Measurements from ENCODE around the gene EHMT1. TPM values are rescaled to one million over a fixed set of nuclear protein-coding genes. Genes with fewer than 3 reads are reported as not detected.
A peak's percentile ranks its signal among the peaks of the same experiment; 100 is the strongest.

EHMT1 gene
- total and polyA plus RNA-seq, 2 experiments from 2014 or later = 162 to 177 TPM

DNA sequence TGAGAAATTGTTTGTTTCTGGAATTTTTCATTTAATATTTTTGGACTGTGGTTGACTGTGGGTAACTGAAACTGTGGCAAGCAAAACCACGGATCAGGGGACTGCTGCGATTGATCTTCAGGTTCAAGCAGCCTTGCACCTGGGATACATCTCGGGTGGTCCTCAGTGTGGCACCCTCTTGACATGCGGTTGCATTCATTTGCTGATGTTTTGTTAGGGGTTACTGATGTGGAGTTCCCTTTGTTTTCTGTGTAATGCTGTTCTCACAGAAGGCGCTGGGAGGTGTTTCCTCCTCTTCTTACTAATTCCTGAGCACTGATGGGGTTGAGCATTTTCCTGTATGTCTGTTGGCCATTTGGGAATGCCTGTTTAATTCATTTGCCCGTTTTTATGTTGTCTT is 60.4 kb downstream of the EHMT1 start:
- no peaks in the 10 kb centered on the region for H4K20me1 ChIP-seq (replicated peaks; ENCODE audit: insufficient read depth)
- H3K9me3 Mint-ChIP-seq = no peaks in the 10 kb centered on the region; the same call in 2 of the 3 replicates
- peak overlapping the region; percentile 97 for H3K27ac Mint-ChIP-seq
- peaks cover 21% of the 10 kb centered on the region; the same call in 2 of the 3 replicates for H3K36me3 Mint-ChIP-seq (ENCODE audit: low read depth)
- H3K79me2 ChIP-seq (replicated peaks; ENCODE audit: insufficient read depth) = peaks cover 88% of the 10 kb centered on the region
- 0 out of 2 replicates have a peak overlapping the region, but pooled peaks have one; percentile 4 for H3K4me2 ChIP-seq
- H3K36me3 ChIP-seq (ENCODE audit: insufficient read depth) = no peaks in the 10 kb centered on the region
- peaks cover 9% of the 10 kb centered on the region for H3K27me3 Mint-ChIP-seq (ENCODE audit: insufficient read depth, low read depth, poor library complexity)
- H3K9me2 ChIP-seq (ENCODE audit: insufficient read depth) = no peaks in the 10 kb centered on the region
- TF ChIP-seq POLR2AphosphoS5 (IDR thresholded peaks at IDR 0.05; ENCODE audit: low read depth) (no peak), STAT1 (IDR thresholded peaks at IDR 0.05; ENCODE audit: unreplicated experiment) (no peak), ZNF331 (CRISPR knock-in tag; IDR thresholded peaks at IDR 0.05; ENCODE audit: low read depth) (no peak), ZNF114 (CRISPR knock-in tag; IDR thresholded peaks at IDR 0.05) (no peak), EZH2phosphoT487 (IDR thresholded peaks at IDR 0.05; ENCODE audit: unreplicated experiment) (no peak), CREB1 (CRISPR knock-in tag; IDR thresholded peaks at IDR 0.05; ENCODE audit: low read depth) (peak; percentile 35; the same call in 1 of the 2 replicates), NANOG (IDR thresholded peaks at IDR 0.05; ENCODE audit: borderline replicate concordance) (peak; percentile 67; the same call in 1 of the 2 replicates)
- TF ChIP-seq, protein P1, sequence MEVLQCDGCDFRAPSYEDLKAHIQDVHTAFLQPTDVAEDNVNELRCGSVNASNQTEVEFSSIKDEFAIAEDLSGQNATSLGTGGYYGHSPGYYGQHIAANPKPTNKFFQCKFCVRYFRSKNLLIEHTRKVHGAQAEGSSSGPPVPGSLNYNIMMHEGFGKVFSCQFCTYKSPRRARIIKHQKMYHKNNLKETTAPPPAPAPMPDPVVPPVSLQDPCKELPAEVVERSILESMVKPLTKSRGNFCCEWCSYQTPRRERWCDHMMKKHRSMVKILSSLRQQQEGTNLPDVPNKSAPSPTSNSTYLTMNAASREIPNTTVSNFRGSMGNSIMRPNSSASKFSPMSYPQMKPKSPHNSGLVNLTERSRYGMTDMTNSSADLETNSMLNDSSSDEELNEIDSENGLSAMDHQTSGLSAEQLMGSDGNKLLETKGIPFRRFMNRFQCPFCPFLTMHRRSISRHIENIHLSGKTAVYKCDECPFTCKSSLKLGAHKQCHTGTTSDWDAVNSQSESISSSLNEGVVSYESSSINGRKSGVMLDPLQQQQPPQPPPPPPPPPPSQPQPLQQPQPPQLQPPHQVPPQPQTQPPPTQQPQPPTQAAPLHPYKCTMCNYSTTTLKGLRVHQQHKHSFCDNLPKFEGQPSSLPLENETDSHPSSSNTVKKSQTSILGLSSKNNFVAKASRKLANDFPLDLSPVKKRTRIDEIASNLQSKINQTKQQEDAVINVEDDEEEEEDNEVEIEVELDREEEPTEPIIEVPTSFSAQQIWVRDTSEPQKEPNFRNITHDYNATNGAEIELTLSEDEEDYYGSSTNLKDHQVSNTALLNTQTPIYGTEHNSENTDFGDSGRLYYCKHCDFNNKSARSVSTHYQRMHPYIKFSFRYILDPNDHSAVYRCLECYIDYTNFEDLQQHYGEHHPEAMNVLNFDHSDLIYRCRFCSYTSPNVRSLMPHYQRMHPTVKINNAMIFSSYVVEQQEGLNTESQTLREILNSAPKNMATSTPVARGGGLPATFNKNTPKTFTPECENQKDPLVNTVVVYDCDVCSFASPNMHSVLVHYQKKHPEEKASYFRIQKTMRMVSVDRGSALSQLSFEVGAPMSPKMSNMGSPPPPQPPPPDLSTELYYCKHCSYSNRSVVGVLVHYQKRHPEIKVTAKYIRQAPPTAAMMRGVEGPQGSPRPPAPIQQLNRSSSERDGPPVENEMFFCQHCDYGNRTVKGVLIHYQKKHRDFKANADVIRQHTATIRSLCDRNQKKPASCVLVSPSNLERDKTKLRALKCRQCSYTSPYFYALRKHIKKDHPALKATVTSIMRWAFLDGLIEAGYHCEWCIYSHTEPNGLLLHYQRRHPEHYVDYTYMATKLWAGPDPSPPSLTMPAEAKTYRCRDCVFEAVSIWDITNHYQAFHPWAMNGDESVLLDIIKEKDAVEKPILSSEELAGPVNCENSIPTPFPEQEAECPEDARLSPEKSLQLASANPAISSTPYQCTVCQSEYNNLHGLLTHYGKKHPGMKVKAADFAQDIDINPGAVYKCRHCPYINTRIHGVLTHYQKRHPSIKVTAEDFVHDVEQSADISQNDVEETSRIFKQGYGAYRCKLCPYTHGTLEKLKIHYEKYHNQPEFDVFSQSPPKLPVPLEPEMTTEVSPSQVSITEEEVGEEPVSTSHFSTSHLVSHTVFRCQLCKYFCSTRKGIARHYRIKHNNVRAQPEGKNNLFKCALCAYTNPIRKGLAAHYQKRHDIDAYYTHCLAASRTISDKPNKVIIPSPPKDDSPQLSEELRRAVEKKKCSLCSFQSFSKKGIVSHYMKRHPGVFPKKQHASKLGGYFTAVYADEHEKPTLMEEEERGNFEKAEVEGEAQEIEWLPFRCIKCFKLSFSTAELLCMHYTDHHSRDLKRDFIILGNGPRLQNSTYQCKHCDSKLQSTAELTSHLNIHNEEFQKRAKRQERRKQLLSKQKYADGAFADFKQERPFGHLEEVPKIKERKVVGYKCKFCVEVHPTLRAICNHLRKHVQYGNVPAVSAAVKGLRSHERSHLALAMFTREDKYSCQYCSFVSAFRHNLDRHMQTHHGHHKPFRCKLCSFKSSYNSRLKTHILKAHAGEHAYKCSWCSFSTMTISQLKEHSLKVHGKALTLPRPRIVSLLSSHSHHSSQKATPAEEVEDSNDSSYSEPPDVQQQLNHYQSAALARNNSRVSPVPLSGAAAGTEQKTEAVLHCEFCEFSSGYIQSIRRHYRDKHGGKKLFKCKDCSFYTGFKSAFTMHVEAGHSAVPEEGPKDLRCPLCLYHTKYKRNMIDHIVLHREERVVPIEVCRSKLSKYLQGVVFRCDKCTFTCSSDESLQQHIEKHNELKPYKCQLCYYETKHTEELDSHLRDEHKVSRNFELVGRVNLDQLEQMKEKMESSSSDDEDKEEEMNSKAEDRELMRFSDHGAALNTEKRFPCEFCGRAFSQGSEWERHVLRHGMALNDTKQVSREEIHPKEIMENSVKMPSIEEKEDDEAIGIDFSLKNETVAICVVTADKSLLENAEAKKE (CRISPR knock-in tag; IDR thresholded peaks at IDR 0.05) = no peak
- TF ChIP-seq, protein P2, sequence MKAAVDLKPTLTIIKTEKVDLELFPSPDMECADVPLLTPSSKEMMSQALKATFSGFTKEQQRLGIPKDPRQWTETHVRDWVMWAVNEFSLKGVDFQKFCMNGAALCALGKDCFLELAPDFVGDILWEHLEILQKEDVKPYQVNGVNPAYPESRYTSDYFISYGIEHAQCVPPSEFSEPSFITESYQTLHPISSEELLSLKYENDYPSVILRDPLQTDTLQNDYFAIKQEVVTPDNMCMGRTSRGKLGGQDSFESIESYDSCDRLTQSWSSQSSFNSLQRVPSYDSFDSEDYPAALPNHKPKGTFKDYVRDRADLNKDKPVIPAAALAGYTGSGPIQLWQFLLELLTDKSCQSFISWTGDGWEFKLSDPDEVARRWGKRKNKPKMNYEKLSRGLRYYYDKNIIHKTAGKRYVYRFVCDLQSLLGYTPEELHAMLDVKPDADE (IDR thresholded peaks at IDR 0.05) = no peak
- TF ChIP-seq, protein P3, sequence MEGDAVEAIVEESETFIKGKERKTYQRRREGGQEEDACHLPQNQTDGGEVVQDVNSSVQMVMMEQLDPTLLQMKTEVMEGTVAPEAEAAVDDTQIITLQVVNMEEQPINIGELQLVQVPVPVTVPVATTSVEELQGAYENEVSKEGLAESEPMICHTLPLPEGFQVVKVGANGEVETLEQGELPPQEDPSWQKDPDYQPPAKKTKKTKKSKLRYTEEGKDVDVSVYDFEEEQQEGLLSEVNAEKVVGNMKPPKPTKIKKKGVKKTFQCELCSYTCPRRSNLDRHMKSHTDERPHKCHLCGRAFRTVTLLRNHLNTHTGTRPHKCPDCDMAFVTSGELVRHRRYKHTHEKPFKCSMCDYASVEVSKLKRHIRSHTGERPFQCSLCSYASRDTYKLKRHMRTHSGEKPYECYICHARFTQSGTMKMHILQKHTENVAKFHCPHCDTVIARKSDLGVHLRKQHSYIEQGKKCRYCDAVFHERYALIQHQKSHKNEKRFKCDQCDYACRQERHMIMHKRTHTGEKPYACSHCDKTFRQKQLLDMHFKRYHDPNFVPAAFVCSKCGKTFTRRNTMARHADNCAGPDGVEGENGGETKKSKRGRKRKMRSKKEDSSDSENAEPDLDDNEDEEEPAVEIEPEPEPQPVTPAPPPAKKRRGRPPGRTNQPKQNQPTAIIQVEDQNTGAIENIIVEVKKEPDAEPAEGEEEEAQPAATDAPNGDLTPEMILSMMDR (conservative IDR thresholded peaks at IDR 0.05; ENCODE audit: low read depth in 2 of 2) = no peak; a peak in 1 of 4 replicates
- H3K4me3 ChIP-seq = no peak overlapping the region; the same call in 1 of the 2 replicates
- peak; percentile 93 for DNase-seq (ENCODE audit: low spot score)
- peaks cover 74% of the 10 kb centered on the region for H3K4me1 Mint-ChIP-seq
- H3K27me3 ChIP-seq (ENCODE audit: insufficient read depth) = no peaks in the 10 kb centered on the region
- peak; percentile 71 for ATAC-seq
- peaks cover 72% of the 10 kb centered on the region for H3K4me1 ChIP-seq (ENCODE audit: insufficient read depth)
- H2AFZ ChIP-seq = no peak overlapping the region
- peaks cover 14% of the 10 kb centered on the region for H3F3A ChIP-seq (replicated peaks; ENCODE audit: low read depth)
- peak overlapping the region; percentile 32; the same call in 1 of the 3 replicates for H3K4me3 Mint-ChIP-seq
- peak overlapping the region; percentile 92 for H3K27ac ChIP-seq (ENCODE audit: low read depth)
